ENCODE measurements around the gene YPEL1.
"Not testable (repeated sequence)": the region's sequence is repeated elsewhere in the genome, so short reads cannot be mapped to it uniquely, and the experiment has no call there.

YPEL1 gene

DNA sequence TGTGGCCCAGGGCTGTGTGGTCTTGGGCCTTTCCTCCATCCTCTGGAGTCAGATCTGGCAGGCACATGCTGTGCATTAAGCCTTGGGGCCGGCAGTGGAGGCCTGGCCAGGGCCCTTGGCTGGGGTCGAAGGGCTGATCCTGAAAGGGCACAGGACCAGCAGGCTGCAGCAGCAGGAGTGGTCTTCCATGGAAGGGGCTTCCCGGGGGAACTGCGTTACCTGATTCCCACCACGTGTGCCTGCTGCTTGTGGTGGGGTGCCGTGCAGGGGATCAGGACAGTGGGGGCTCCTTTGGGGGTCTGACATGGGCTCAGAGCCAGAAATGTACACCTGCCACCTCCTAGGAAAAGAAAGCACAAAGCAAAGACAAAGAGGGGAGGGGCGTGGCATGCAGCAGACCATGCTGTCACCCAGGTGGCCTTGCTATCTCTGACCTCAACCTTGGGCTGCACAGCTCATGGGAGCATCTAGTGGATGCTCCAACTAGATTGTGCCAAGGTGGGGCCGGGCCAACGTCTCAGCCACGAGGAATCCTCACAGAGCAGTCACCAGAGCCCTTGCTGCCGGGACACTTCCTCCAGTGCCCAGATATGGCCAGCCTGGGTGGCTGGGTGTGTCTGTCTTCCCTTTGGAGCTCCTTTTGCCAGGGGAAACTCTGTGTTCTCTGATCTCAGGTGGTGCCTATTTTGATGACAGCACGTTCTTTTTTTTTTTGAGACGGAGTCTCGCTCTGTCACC lies 17.9 kb upstream of the YPEL1 start:
- DNase-seq (ENCODE audit: low read depth): no peak

DNA sequence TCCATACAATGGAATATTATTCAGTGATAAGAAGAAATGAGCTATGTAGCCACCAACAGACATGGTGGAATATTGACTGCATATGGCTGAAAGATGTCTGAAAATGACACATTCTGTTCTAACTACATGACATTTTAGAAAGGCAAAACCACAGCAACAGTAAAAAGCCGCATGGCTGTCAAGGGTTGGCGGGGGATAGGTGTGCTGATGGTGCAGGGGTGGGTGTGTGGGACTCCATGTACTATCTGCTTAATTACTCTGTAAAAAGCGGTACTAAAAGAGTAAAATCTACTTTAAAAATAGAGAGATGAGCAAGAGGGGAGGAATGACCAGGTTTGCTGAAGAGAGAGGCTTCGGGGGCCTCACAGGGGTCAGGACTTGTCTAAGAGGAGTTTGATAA lies 16.7 kb upstream of the YPEL1 start:
- no peak for DNase-seq (ENCODE audit: low read depth)

DNA sequence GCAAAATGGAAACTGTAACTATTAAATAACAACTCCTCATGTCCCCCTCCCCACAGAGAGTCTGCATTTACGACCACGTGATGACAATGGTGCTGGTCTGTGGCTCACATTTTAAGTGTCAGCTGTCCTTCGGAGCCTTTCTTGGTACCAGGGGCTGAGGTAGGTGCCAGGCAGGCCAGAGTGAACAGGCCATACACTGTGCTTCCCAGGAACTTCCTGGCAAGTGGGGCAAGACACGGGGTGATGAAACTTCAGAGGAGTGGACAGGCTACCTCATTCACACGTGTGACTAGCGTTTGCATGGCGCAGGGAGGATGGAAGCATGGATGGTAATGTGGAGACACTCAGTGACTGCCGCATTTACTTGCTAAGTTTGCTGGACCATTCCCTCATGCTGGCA lies 10.4 kb upstream of the YPEL1 start:
- no peak for DNase-seq (ENCODE audit: low read depth)

DNA sequence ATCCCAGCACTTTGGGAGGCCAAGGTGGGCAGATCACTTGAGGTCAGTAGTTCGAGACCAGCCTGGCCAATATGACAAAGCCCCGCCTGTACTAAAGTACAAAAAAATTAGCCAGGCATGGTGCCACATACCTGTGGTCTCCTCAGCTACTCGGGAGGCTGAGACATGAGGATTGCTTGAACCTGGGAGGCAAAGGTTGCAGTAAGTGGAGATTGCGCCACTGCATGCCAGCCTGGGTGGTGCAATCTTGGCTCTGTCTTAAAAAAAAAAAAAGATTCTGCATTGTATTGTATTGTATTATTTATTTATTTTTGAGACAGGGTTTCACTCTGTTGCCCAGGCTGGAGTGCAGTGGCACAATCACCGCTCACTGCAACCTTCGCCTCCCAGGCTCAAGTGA lies 9.3 kb upstream of the YPEL1 start:
- DNase-seq (ENCODE audit: low read depth): not testable (repeated sequence)

DNA sequence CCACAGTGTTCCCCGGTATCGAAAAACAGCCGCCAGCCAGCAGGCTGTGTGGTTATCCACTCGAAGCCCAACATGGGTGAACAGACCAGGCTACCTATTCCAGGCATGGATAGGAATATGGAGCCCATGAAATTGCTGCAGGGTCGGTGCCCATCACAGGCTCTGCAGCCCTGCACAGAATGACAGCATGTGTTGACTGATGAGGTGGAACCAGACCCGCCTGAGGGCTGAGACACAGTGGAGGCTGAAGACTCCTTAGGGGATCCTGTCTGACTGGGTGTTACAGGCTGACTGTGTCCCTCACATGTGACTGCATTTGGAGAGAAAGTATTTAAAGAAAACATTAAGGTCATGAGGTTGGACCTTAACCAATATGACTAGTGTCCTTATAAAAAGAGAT lies 6.2 kb upstream of the YPEL1 start:
- no peak for DNase-seq (ENCODE audit: low read depth)

DNA sequence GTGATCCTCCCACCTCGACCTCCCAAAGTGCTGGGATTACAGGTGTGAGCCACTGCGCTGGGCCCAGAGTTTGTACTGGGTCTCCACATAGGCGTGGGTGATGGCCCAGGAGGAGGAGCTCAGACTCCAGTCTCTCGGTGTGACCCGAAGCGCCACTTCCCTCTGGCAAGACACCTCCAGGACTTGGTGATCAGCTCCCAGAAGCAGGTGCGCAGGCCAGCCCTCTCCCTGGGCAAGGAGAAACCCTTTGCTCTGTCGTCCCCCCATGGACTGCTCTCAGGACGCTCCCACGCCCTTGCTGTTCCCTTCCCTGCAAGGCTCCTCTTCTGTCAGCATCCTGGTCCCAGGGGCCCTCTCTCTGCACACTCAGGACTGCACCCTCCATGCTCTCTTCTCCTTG lies 5.5 kb upstream of the YPEL1 start:
- no peak for DNase-seq (ENCODE audit: low read depth)

DNA sequence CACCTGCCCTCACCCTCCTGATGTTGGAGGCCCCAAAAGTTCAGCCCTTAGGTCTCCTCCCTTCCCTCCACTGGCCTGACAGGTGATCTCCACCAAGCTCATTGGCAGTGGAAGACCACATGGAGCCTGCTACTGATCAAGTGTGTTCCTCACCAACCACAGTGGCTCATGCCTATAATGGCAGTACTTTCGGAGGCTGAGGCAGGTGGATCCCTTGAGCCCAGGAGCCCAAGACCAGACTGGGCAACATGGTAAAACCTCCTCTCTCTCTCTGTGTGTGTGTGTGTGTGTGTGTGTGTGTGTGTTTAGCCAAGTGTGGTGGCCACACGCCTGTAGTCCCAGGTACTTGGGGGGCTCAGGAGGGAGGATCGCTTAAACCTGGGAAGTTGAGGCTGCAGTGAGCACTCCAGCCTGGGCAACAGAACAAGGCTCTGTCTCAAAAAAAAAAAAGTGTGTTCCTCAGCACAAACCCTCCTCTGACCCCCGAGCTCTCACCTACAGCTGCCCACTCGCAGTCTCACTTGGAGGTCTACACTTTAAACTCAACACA lies 4.3 kb upstream of the YPEL1 start:
- DNase-seq (ENCODE audit: low read depth): no peak

DNA sequence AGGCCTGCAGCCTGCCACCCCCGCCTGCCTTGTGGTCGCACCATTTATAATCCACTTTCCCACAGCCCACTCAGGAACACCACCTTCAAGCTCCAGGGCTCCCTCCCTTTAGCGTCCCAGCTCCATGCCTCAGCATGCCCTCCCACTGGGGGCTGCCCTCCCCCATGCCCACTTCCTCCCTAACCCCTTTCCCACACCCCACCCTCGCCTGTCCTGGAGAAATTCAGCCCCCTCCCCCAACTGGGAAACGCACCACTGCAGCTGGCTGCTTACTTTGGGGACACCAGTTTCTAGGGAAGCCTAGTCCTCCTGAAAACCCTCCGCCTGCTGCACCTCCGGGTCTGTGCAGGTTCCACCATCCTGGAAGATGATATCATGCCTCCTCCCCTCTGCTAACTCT lies 3.4 kb upstream of the YPEL1 start:
- no peak for DNase-seq (ENCODE audit: low read depth)

DNA sequence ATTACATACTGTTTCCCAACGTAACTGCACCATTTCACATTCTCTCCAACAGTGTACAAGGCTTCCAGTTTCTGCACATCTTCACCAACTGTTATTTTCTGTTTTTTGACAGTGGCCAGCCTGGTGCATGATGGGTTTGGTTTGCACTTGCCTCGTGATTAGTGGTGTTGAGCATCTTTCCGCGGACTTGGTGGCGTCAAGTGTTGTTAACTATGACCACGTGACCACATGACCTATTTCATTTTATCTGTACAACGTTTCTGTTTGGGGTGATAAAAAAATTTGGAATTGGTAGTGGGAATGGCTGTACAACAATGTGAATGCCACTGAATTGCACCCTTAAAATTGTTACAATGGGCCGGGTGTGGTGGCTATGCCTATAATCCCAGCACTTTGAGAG lies 2.5 kb upstream of the YPEL1 start:
- DNase-seq (ENCODE audit: low read depth): no peak

DNA sequence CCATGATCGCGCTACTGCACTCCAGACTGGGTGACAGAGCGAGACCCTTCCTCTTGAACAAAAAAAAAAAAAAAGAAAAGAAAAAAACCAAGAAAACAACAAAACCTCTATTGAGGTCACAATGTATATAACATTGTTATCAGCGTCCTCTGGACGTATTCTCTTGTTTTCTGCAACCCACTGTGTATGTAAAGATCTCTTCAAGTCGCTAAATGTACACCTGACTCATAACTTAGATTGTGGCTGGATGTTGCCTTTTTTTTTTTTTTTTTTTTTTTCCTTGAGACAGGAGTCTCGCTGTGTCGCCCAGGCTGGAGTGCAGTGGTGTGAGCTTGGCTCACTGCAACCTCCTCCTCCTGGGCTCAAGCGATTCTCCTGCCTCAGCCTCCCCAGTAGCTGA lies 1.4 kb upstream of the YPEL1 start:
- no peak for DNase-seq (ENCODE audit: low read depth)

DNA sequence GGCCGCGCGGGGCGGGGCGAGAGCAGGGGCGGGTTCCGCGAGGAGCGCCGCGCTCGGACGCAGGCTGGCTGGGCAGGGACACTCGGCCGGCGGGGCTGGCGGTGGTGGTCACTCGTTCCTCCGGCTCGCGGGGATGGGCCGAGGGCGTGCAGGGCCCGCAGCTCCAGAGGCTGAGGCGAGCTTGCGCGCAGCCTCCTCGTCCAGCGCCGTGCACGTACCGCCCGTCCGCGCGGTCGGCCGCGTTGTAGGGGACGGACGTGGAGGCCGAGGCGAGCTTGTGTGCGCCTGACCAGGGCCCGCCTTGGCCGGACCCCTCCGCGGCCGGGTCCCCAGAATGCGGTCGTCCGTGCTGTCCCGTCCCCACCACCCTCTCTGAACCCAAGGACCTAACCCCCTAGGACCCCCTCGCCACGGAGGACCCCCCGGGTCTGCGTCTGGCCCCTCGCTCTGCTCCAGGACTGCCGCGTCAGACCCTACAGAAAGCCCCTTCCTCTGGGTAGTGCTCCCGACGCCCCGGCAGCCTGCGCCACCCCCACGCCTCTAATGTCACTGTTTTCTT lies 569 bp upstream of the YPEL1 start:
- DNase-seq (ENCODE audit: low read depth): no peak

DNA sequence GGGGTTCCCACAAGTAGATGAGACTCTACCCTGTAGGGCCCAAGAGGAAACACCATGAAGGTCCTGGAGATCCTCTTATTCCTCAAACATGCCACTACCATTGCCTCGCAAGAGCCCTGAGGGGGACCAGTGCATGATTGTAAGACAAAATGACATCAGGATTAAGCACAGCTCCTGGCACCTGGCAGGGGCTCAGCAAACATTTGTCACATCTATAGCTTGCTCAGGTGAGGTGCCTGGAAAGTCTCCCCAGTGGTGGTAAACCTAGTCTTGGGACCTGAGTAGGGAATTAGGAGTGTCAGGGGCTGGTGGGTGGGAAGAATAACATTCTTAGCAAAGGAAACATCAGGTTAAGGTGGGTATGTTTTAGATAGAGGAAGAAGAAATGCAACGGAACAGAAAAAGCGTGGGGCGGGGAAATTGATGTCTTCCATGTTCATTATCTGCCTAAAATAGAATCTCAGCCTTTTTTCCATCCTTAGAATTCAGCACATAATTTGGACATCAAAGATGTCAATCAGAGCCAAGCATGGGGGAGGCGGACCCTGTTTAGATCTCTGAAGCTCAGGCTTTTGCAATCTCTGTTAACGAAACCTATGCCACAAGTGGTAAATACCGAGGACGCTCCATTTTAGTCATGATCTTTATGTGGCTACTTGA lies 924 bp downstream of the YPEL1 start:
- DNase-seq (ENCODE audit: low read depth): no peak

DNA sequence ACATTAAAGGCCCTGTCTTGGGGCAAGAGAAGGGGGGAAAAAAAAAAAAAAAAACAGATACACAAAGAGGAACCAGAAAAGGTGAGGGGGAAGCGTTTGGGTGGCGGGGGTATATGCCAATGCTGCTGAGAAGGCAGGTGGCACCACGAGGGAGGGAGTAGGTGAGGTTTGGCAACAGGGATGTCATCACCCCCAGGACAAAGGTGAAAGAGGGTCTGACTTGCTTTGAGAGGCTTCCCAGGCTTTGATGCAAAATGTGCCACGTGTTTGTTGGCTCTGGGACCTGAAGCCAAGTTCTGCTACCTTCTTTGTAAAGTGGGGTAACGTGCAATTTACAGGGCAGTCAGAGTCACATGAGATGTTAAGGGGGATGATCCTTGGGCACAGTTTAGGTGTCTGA lies 4.1 kb downstream of the YPEL1 start:
- DNase-seq (ENCODE audit: low read depth): no peak

DNA sequence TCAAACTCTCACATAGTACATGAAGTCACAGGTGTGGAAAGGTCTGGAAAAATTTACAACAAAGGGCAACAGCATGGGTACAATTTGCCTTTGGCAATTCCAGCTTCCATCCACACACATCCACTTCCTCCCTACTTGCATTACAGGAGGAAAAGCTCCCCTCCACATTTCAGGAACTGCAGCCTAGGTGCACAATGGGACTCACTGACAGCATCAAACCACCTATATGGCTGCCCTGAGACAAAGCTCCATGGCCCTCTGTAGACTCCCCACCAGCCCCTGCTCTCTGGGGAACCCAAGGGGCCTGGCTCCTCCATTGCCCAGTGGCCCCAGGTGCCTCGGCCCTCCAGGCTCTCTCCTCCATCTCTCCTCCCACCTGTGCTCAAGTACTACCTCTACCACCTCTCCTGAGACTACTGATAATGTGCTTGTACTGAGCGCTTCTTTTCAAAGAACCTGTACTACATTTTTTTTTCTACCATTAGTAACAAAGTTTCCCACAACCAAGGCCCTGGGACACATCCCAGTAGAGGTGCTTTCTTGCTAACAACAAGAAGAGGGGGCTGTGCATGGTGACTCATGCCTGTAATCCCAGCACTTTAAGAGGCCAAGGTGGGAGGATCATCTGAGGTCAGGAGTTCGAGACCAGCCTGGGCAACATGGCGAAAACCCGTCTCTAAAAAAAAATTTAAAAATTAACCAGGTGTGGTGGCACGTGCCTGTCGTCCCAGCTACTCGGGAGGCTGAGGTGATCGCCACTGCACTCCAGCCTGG lies 4.9 kb downstream of the YPEL1 start:
- DNase-seq (ENCODE audit: low read depth): no peak

DNA sequence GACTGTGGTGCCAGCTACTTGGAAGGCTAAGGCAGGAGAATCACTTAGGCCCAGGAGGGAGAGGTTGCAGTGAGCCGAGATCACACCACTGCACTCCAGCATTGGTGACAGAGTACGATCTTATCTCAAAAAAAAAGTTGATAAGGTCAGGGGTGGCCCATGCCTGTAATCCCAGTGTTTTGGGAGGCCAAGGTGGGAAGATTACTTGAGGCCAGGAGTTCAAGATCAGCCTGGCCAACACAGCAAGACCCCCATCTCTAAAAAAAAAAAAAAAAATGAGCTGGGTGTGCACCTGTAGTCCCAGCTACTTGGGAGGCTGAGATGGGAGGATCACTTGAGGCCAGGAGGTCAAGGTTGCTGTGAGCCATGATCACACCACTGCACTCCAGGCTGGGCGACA lies 6.4 kb downstream of the YPEL1 start:
- DNase-seq (ENCODE audit: low read depth): not testable (repeated sequence)

DNA sequence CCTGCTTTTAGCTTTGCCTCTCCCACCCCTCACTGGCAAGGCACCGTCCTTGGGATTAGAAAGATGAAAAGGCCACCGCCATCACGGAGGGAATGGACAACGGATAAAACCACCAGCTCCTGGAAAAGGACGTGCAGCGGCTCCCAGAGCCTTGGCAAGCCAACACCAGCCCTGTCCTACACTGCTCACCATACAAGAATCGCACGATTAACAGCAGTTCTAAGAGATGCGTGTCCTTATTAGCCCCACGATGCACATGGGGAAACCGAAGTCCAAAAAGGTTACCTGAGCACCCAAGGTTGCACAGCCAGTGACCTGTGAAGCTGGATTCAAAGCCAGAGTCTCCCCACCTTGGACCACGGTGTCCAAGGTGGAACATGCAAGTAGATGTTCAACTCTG lies 7.3 kb downstream of the YPEL1 start:
- no peak for DNase-seq (ENCODE audit: low read depth)

DNA sequence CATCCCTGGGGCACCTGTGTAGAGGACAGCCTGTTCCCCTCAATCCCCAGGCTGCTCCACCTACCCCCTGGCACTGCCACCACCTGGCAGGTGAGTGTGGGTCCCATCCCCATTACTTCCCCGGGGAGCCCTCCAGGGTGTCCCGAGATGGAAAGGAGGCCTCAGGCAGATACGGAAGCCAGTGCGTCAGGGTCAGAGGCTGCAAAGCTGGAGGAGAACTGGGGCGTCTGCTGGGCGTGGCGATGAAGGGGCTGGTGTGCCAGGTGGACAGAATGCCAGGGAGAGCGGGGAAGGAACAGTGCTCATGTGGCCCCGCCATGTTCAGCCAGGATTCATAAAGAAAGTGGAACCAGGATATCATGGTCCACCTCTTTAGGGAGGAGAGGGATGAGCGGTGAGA lies 7.8 kb downstream of the YPEL1 start:
- no peak for DNase-seq (ENCODE audit: low read depth)

DNA sequence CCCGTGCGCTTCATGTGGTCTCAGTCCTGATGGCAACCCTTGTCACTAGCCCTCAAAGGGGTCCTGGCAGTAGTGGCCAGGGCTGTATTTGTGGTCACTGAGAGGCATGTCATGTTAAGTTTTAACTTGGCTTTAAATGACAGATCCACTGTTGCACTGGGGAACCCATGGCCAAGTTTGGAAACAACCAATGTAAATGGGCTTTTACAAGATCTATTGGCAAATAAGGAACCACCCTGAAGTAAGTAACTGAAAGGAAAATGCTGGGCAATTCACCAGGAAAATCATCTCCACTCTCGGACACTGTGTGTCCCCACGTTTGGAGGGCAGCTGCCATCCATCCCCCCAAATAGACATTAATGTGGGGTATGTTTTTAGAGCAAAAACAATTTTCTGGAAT lies 8.4 kb downstream of the YPEL1 start:
- DNase-seq (ENCODE audit: low read depth): no peak

DNA sequence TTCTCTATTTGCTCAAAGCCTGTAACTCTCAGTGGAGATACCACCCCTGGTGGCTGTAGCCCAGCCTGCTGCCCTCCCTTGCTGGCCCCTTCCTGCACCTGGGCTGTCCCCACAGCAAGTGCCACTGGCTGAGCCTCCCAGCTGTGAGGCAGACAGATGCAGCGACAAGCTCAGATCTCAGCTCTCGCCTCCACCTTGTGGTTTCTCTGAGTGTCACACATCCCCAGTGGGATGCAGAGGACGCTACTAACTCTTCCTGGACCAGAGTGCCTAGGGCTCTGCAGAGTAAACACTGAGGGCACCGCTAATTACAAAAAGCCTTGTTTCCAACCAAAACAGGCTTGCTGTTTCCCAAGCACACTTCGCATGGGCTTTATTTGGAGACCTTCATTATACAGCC lies 8.9 kb downstream of the YPEL1 start:
- DNase-seq (ENCODE audit: low read depth): no peak

DNA sequence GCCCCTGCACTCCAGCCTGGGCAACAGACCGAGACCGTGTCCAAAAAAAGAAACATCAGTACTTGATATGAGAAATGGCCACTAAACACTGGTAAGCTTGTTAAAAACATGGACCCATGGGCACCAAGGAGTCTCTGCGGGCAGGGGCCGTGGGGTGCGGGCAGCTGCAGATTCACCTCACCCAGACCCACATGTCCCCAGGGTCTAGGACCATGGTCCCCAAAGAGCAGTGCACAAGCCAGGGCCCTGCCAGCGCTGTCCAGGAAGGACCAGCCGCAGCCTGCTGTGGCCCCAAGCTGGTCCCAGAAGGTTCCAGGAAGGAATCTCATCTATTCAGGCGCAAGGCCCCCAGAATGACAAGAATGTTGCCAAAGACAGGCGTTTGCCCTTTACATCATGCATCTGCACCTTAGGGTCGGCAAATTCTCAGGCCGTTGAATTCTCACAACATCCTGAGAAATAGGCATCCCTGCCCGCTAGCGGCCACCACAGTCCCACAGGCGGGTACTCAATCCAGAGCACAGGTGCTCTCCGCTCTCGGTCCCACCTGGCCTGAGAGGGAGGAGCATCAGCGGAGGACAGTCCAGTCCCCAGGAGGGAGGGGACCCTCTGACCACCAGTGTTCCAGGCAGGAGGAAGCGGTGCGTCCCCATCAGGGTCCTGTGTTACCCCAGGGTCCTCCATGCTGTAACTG lies 9.5 kb downstream of the YPEL1 start:
- DNase-seq (ENCODE audit: low read depth): no peak

DNA sequence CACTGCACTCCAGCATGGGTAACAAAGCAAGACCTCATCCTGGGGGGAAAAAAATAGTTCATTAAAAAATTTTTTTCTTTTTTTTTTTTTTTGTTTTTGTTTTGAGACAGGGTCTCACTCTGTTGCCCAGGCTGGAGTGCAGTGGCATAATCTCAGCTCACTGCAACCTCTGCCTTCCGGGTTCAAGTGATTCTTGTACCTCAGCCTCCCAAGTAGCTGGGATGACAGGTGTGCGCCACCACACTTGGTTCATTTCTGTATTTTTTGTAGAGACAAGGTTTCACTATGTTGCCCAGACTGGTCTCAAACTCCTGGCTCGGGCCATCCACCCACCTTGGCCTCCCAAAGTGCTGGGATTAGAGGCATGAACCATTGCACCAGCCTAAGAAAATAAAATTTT lies 11.1 kb downstream of the YPEL1 start:
- not testable (repeated sequence) for DNase-seq (ENCODE audit: low read depth)
